GM12864 (cell line): ENCODE measurements around the gene EVA1A.

Source experiments
- DNase-seq: peaks from one replicate; pipeline ENCODE4 v3.0.0-alpha.2; 2011; ENCODE audit warnings: low read depth
- H3K4me3 ChIP-seq: 2 replicates; pipeline ENCODE4 v1.5.1; 2011; ENCODE audit warnings: mild to moderate bottlenecking, low read depth, low read length, control low read depth
- TF ChIP-seq, protein P1 (sequence below): IDR thresholded peaks from 2 replicates; pipeline ENCODE4 v1.5.1; 2011; ENCODE audit warnings: low read depth, mild to moderate bottlenecking, moderate library complexity, low read length, control low read depth, inconsistent platforms; ENCODE audit errors: missing control alignments

Gene EVA1A

GRCh38 chr2:75517547-75518230, 43.0 kb downstream of the EVA1A start:
- no peak for DNase-seq
- TF ChIP-seq, protein P1, sequence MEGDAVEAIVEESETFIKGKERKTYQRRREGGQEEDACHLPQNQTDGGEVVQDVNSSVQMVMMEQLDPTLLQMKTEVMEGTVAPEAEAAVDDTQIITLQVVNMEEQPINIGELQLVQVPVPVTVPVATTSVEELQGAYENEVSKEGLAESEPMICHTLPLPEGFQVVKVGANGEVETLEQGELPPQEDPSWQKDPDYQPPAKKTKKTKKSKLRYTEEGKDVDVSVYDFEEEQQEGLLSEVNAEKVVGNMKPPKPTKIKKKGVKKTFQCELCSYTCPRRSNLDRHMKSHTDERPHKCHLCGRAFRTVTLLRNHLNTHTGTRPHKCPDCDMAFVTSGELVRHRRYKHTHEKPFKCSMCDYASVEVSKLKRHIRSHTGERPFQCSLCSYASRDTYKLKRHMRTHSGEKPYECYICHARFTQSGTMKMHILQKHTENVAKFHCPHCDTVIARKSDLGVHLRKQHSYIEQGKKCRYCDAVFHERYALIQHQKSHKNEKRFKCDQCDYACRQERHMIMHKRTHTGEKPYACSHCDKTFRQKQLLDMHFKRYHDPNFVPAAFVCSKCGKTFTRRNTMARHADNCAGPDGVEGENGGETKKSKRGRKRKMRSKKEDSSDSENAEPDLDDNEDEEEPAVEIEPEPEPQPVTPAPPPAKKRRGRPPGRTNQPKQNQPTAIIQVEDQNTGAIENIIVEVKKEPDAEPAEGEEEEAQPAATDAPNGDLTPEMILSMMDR = no peak

DNA sequence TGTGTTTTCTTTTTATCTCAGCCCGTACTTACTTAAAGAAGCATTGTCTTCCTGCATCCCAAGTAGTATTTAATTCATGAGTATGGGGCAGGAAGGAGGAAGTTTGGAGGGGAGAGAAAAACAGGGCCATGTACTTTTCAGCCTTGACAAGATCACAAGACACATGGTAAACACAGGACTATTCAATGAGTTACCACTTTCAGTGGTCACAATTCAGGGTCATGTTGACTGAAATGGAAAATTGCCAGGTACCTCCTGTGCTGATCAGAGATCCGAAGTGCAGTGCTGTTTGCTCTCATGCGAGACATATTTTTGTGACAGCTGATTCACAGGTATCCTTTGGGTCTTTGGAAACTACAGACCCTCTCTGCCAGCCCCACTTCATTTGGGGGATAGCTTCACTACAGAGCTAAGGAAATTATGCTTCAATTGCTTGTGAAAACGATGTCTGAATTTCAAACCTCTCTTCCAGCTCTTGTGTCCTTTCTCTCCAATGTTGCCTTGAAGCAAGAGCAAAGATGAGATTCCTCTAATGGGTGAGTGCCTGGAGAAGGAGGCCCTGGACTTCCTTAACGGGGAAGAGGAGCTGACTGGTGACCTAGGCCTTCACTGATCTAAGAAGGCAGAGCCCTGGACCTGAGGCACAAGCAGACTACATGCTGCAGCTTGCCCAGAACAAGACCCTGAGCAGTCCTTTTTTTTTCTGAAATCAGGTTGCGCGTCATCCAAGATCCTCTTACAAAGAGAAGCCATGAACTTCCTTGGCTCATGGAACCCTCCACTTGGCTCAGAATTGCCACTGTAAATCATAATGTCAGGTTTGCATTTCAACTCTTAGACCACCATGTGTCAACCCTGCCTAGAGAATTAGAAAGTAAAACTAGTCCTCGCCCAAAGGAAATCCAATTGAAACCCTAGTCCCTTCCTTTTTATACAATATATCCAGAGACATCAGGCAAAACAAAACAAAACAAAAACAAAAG, 44.1 kb downstream of the EVA1A start:
- H3K4me3 ChIP-seq = no peak overlapping the region
- no peak for DNase-seq
- TF ChIP-seq, protein P1 = no peak

More at GRCh38 chr2:75517547-75518230, 43.0 kb downstream of the EVA1A start:
- H3K4me3 ChIP-seq = no peak overlapping the region

DNA sequence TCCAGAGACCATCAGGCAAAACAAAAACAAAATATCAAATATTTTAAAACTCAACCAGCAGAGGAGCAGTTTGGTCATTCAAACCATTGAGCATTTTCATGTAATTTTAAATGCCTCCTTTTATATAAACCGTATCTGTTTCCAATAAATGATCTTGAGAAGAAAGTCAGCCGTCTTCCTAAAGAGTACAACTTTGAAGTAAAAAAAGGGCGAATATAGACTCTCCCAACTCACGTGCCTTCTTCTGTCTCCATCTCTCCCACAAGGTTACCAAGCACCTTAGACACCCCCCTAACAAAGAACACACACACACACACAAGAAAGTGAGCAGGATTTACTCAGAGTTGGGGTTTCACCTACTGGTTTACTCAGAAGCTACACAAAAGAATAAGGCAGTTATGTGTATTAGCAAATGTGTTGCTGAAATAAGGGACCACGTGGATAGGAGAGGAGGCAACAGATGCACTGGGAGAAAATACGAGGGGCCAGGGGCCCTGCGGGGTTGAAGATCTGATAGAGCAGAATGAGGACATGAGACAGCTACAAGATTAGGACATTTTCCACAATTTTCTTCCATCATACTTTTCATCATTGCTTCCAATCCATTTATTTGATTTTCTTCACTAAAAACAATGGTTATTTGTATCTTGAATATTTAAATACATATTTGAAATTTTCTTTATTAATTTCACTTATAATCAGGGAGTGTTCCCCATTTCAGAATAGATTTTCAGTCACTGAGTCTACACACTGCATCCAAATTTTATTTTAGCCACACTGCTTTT, 45.0 kb downstream of the EVA1A start:
- no peak for DNase-seq
- no peak overlapping the region for H3K4me3 ChIP-seq
- TF ChIP-seq, protein P1 = no peak

DNA sequence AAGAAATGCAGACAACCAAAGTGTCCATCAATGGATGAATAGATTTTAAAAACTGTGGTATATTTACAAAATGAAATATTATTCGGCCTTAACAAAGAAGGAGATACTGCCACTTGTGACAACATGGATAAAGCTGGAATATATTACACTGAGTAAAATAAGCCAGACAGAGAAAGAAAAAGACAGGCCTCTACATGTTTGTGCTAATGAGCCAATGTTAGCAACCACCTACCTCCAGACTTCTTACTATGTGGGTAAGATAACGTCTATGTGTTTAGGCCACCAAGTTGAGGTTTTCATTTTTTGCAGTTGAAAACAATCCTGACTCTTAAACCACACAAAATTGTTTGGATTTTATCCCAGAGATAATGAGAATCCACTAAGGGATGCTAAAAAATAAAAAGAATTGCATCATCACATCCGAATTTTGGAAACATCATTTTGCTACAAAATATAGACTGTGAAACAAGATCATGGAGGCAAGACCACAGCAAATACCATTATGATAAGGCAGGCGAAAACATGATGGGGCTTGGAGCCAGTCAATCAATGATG, 47.0 kb downstream of the EVA1A start:
- H3K4me3 ChIP-seq = no peak overlapping the region
- TF ChIP-seq, protein P1 = no peak
- DNase-seq = no peak

DNA sequence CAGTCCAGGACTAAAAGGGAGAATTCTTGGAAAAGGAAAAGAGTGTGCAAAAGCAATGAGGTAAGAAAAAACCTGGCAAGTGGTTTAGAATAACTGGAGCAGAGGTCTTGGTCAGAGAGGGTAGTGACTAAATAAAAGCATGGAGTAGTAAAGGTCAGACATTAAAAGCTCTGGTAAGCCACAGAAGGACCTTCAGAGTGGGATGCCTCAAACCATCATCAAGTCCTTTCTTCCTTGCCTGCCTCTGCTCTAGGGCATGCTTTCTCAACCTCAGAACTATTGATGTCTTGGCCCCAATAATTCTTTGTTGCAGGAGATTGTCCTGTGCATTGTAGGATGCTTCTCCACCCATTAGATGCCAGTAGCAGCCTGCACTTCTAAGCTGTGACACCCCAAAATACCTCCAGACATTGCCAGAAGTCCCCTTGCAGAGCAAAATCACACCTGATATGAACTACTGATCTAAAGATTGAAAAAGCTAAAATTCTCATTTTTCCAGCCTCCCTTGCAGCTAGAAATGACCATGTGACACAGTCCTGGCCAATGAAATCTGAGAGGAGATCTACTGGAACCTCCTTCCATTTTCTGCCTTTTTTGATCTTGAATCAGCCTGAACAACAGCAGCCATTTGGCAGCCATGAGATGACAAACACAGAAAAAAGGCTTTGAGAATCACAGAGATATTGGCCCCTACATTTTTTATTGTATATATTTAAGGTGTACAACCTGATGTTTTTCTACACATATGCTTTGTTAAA, 48.1 kb downstream of the EVA1A start:
- DNase-seq = no peak
- TF ChIP-seq, protein P1 = no peak
- no peak overlapping the region for H3K4me3 ChIP-seq
